ENCODE measurements around the gene NLRX1.

DNA sequence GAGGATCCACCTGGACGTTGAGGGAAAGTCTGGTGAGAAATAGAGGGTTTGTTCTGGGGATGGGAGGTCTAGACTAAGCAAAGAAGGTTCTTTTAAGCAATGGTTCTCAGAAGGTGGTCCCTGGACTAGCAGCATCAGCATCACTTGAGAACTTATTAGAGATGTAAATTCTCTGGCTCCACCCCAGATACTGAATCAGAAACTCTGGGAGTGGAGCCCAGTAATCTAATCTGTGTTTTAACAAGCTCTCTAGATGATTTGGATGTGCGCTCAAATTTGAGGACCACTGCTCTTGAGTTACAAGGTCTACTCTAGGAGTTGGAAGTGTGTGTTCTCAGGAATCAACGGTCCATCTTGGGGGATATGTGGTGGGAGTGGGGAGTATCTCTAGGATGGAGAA is 23.0 kb upstream of the NLRX1 start:
- TF ChIP-seq POLR2AphosphoS5 (IDR thresholded peaks at IDR 0.05; ENCODE audit: low read depth, low read length) = no peak
- TF ChIP-seq USF2 (IDR thresholded peaks at IDR 0.05; ENCODE audit: borderline replicate concordance, low read depth, low read length) = no peak
- TF ChIP-seq, protein P1, sequence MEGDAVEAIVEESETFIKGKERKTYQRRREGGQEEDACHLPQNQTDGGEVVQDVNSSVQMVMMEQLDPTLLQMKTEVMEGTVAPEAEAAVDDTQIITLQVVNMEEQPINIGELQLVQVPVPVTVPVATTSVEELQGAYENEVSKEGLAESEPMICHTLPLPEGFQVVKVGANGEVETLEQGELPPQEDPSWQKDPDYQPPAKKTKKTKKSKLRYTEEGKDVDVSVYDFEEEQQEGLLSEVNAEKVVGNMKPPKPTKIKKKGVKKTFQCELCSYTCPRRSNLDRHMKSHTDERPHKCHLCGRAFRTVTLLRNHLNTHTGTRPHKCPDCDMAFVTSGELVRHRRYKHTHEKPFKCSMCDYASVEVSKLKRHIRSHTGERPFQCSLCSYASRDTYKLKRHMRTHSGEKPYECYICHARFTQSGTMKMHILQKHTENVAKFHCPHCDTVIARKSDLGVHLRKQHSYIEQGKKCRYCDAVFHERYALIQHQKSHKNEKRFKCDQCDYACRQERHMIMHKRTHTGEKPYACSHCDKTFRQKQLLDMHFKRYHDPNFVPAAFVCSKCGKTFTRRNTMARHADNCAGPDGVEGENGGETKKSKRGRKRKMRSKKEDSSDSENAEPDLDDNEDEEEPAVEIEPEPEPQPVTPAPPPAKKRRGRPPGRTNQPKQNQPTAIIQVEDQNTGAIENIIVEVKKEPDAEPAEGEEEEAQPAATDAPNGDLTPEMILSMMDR (IDR thresholded peaks at IDR 0.05) = no peak
- no peak for TF ChIP-seq RFX5 (IDR thresholded peaks at IDR 0.05; ENCODE audit: low read length)
- no peak for TF ChIP-seq TCF12 (IDR thresholded peaks at IDR 0.05)
- TF ChIP-seq, protein P2, sequence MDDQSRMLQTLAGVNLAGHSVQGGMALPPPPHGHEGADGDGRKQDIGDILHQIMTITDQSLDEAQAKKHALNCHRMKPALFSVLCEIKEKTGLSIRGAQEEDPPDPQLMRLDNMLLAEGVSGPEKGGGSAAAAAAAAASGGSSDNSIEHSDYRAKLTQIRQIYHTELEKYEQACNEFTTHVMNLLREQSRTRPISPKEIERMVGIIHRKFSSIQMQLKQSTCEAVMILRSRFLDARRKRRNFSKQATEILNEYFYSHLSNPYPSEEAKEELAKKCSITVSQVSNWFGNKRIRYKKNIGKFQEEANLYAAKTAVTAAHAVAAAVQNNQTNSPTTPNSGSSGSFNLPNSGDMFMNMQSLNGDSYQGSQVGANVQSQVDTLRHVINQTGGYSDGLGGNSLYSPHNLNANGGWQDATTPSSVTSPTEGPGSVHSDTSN (IDR thresholded peaks at IDR 0.05) = no peak
- no peak for TF ChIP-seq EP300 (IDR thresholded peaks at IDR 0.05; ENCODE audit: borderline replicate concordance in 1 of 2, low read depth in 1 of 2, low read length in 1 of 2)
- TF ChIP-seq, protein P3, sequence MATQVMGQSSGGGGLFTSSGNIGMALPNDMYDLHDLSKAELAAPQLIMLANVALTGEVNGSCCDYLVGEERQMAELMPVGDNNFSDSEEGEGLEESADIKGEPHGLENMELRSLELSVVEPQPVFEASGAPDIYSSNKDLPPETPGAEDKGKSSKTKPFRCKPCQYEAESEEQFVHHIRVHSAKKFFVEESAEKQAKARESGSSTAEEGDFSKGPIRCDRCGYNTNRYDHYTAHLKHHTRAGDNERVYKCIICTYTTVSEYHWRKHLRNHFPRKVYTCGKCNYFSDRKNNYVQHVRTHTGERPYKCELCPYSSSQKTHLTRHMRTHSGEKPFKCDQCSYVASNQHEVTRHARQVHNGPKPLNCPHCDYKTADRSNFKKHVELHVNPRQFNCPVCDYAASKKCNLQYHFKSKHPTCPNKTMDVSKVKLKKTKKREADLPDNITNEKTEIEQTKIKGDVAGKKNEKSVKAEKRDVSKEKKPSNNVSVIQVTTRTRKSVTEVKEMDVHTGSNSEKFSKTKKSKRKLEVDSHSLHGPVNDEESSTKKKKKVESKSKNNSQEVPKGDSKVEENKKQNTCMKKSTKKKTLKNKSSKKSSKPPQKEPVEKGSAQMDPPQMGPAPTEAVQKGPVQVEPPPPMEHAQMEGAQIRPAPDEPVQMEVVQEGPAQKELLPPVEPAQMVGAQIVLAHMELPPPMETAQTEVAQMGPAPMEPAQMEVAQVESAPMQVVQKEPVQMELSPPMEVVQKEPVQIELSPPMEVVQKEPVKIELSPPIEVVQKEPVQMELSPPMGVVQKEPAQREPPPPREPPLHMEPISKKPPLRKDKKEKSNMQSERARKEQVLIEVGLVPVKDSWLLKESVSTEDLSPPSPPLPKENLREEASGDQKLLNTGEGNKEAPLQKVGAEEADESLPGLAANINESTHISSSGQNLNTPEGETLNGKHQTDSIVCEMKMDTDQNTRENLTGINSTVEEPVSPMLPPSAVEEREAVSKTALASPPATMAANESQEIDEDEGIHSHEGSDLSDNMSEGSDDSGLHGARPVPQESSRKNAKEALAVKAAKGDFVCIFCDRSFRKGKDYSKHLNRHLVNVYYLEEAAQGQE (IDR thresholded peaks at IDR 0.05; ENCODE audit: low read depth, low read length) = no peak
- no peak for TF ChIP-seq CHD2 (IDR thresholded peaks at IDR 0.05; ENCODE audit: low read length, partially characterized antibody)
